Esophagus (tissue), 2 donors: ENCODE data around the gene STX1A. TPM values are rescaled to one million over a fixed set of nuclear protein-coding genes. Genes with fewer than 3 reads are reported as not detected.

Experiments used
- polyA plus RNA-seq, 2 donors: library from polyadenylated mRNA; stranded (reverse); fragments of 200-250 nt; gene quantifications; one replicate each; pipeline ENCODE4 v1.2.3, GENCODE V29; 2013
- donor health status: healthy with polysubstance abuse.
- donor health status: Bipolar disorder and iron deficiency.

Gene STX1A
- polyA plus RNA-seq, 2 donors = 1.6 to 2.4 TPM

Other genes with a start within 250 kb of the STX1A start
- 10 to 100 TPM; 10.9 to 11.8 TPM for gene BAZ1B, start 197.4 kb downstream of the STX1A start, polyA plus RNA-seq
- 10 to 100 TPM; 30.0 to 43.5 TPM for gene BCL7B, start 162.0 kb downstream of the STX1A start, polyA plus RNA-seq
- gene TBL2, start 141.1 kb downstream of the STX1A start, polyA plus RNA-seq = 10 to 100 TPM in 1 of 2 donors, 1 to 10 TPM in 1; 7.6 to 13.7 TPM
- 1 to 10 TPM; 2.5 to 4.5 TPM for gene MLXIPL, start 95.1 kb downstream of the STX1A start, polyA plus RNA-seq
- under 1 TPM; 0.45 to 0.75 TPM for gene VPS37D, start 51.8 kb downstream of the STX1A start, polyA plus RNA-seq
- 1 to 10 TPM; 3.9 to 6.1 TPM for gene DNAJC30, start 36.2 kb downstream of the STX1A start, polyA plus RNA-seq
- 10 to 100 TPM; 39.9 to 43.5 TPM for gene BUD23, start 36.1 kb downstream of the STX1A start, polyA plus RNA-seq
- gene ABHD11, start 19.1 kb upstream of the STX1A start, polyA plus RNA-seq = 10 to 100 TPM; 22.6 to 28.3 TPM
- under 1 TPM; 0.14 to 0.26 TPM for gene CLDN3, start 50.6 kb upstream of the STX1A start, polyA plus RNA-seq
- 100 to 1,000 TPM; 124 to 233 TPM for gene CLDN4, start 111.3 kb upstream of the STX1A start, polyA plus RNA-seq
- gene METTL27, start 122.8 kb upstream of the STX1A start, polyA plus RNA-seq = 1 to 10 TPM in 1 of 2 donors, under 1 TPM in 1; 0.45 to 1.1 TPM
- gene TMEM270, start 141.5 kb upstream of the STX1A start, polyA plus RNA-seq = not detected